SU-DHL-6 (cell line): Measurements from ENCODE around the gene MRPL4.

ENCODE experiments used
- CTCF ChIP-seq: fragments of 200-600 bp; sonication (generic); IDR thresholded peaks from one replicate; pipeline ENCODE4 v1.5.1; 2017; ENCODE audit warnings: antibody characterized with exemption, mild to moderate bottlenecking, low read length, moderate library complexity; ENCODE audit not compliant: insufficient read depth, poor library complexity, severe bottlenecking
- EZH2phosphoT487 ChIP-seq: fragments of 200-600 bp; sonication (generic), shearing (Covaris generic); conservative IDR thresholded peaks from 2 replicates; pipeline ENCODE4 v1.6.1; 2018; ENCODE audit warnings: mild to moderate bottlenecking, antibody characterized with exemption, low read length, moderate library complexity, mixed read lengths

GRCh38 chr19:10230861-10231611, 21.0 kb upstream of the MRPL4 start, which contains the start of gene S1PR2:
- no peak for TF ChIP-seq CTCF
- no peak for TF ChIP-seq EZH2phosphoT487
